Right lobe of liver (tissue), 4 donors: ENCODE data around the gene FLNB.

Experiments
- CTCF ChIP-seq, 4 donors: fragments of 200-600 bp in 3 of 4; fragments of 450-650 bp in 1 of 4; IDR thresholded peaks; one replicate each; pipeline versions ENCODE4 v1.5.1 to v1.8.0; 2016 to 2022; ENCODE audit warnings: antibody characterized with exemption in 4 of 4, mild to moderate bottlenecking in 2 of 4
- POLR2A ChIP-seq: fragments of 450-650 bp; IDR thresholded peaks from one replicate; pipeline ENCODE4 v1.6.1; 2017; ENCODE audit warnings: antibody characterized with exemption, mild to moderate bottlenecking
- donor health status: DM: no; HTN: no; CAD: no.
- donor health status: DM: no; HTN: no; CAD: no.
- donor health status: DM: no; HTN: yes; CAD: no.

GRCh38 chr3:58188173-58188564, 179.9 kb downstream of the FLNB start:
- TF ChIP-seq POLR2A (no peak), CTCF (IDR thresholded peaks at IDR 0.05) (no peak)
